Adrenal gland (tissue), 12 donors: ENCODE measurements around the gene GOLGA8Q. TPM values are rescaled to one million over a fixed set of nuclear protein-coding genes. Genes with fewer than 3 reads are reported as not detected.
A peak's percentile ranks its signal among the peaks of the same experiment; 100 is the strongest.
"Not testable (repeated sequence)": the region's sequence is repeated elsewhere in the genome, so short reads cannot be mapped to it uniquely, and the experiment has no call there.

Experiments used
- DNase-seq, 7 donors: peaks; one replicate each; pipeline ENCODE4 v3.0.0-alpha.2; 2019 to 2020
- H3K27ac ChIP-seq, 5 donors: fragments of 200-600 bp; sonication (generic) in 4 of 5; 1 replicate in 3 of 5; 2 replicates in 2 of 5; pipeline versions ENCODE4 v1.5.1 to v1.8.0; 2016 to 2020; ENCODE audit warnings: mild to moderate bottlenecking in 1 of 5
- H3K27me3 ChIP-seq: fragments of 200-600 bp; 2 replicates; pipeline ENCODE4 v1.8.0; 2021
- H3K36me3 ChIP-seq, 2 donors: fragments of 200-600 bp; replicated peaks in 1 of 2; 1 replicate in 1 of 2; 2 replicates in 1 of 2; pipeline versions ENCODE4 v1.5.1 to v1.8.0; 2018 to 2022
- H3K4me1 ChIP-seq, 2 donors: fragments of 200-600 bp; replicated peaks in 1 of 2; 1 replicate in 1 of 2; 2 replicates in 1 of 2; pipeline versions ENCODE4 v1.5.1 to v1.8.0; 2018 to 2021
- H3K4me3 ChIP-seq, 4 donors: fragments of 200-600 bp; sonication (generic) in 3 of 4; one replicate each; pipeline ENCODE4 v1.5.1; 2016 to 2018
- H3K9me3 ChIP-seq, 3 donors: fragments of 200-600 bp; sonication (generic) in 1 of 3; replicated peaks in 1 of 3; 1 replicate in 2 of 3; 2 replicates in 1 of 3; pipeline versions ENCODE4 v1.5.1 to v1.8.0; 2016 to 2021
- CTCF ChIP-seq, 6 experiments: fragments of 450-650 bp in 4 of 6; fragments of 200-600 bp in 2 of 6; sonication (generic) in 1 of 6; IDR thresholded peaks; 1 replicate in 5 of 6; 2 replicates in 1 of 6; pipeline versions ENCODE4 v1.5.1 to v1.8.0; 2016 to 2021; ENCODE audit warnings: antibody characterized with exemption in 6 of 6, mild to moderate bottlenecking in 2 of 6, moderate library complexity in 1 of 6
- WGBS, 4 donors: extraction: QIAGEN DNeasy Blood & Tissue Kit in 2 of 4; methylation state at CpG; one replicate each; pipeline versions ENCODE4 v1.1.5 to v1.1.7; 2013 to 2017; 5-methylcytosine and 5-hydroxymethylcytosine counted together
- intact Hi-C, 2 donors: fragments of 100-400 bp; cut with DNase I; formaldehyde crosslinking; loops; one replicate each; pipeline versions ENCODE4 v1.14.1 to v1.15.0; 2022 to 2023
- polyA plus RNA-seq, 3 donors: library from polyadenylated mRNA; stranded (reverse); fragments of 200-250 nt in 2 of 3; fragments of 350-450 nt in 1 of 3; fragmentation: Illumina TruSeq in 1 of 3; extraction: RNeasy Lipid Tissue Mini Kit (QIAGEN cat#74804) in 1 of 3; gene quantifications; one replicate each; pipeline ENCODE4 v1.2.3, GENCODE V29; 2013 to 2014
- small RNA-seq, 2 donors: library from RNA; depleted of rRNA; stranded (forward); fragments of <200 nt; gene quantifications; one replicate each; pipeline ENCODE3, GENCODE V24; 2016
- total RNA-seq, 9 donors: library from RNA; depleted of rRNA in 4 of 9; stranded (reverse); fragments of >200 nt in 4 of 9; fragments of 120-200 nt in 1 of 9; fragmentation: NEBNext Ultra II Directional in 1 of 9; extraction: Animal tissue kit (Norgen Biotek cat#: 25700) in 1 of 9; gene quantifications; one replicate each; pipeline versions ENCODE4 v1.1.0 to v1.2.4, GENCODE V29; 2013 to 2023
- donor health status: healthy with polysubstance abuse.
- donor health status: Bipolar disorder and iron deficiency.
- donor health status: DM: yes; HTN: yes; CAD: no.
- donor health status: DM: no; HTN: no; CAD: no.
- donor health status: DM: no; HTN: no; CAD: no.
- donor health status: DM: yes; HTN: yes; CAD: no.

GOLGA8Q gene
- total and polyA plus RNA-seq, 12 donors = 0.13 to 2.9 (median 1.5) TPM; not detected in 2

- 0 to 7% methylated on average over 1 to 3 of the region's 6 CpGs; no CpG with 5 or more reads in 2 of the 4 donors for WGBS, 4 donors
- H3K4me3 ChIP-seq, intact Hi-C loops, H3K27ac ChIP-seq, H3K27me3 ChIP-seq, H3K9me3 ChIP-seq, H3K4me1 ChIP-seq, H3K36me3 ChIP-seq: not testable (repeated sequence)
- peak in 1 of 7 donors; percentile 18 for DNase-seq
- TF ChIP-seq CTCF (IDR thresholded peaks at IDR 0.05) = peak in 4 of 6 experiments; percentile 13 to 49 (median 22)
Observed at GRCh38 chr15:30566949-30567348, 15.1 kb downstream of the GOLGA8Q start.

GRCh38 chr15:30573012-30573491, 21.2 kb downstream of the GOLGA8Q start:
- H3K4me3 ChIP-seq, intact Hi-C loops, H3K36me3 ChIP-seq, H3K4me1 ChIP-seq, H3K9me3 ChIP-seq, H3K27me3 ChIP-seq, H3K27ac ChIP-seq, DNase-seq: not testable (repeated sequence)
- WGBS, 4 donors = no CpG with 5 or more reads among the region's 38 CpGs

- H3K4me3 ChIP-seq, H3K27me3 ChIP-seq, H3K36me3 ChIP-seq, H3K9me3 ChIP-seq, H3K4me1 ChIP-seq, H3K27ac ChIP-seq, DNase-seq, intact Hi-C loops: not testable (repeated sequence)
- no CpG with 5 or more reads among the region's 6 CpGs for WGBS, 4 donors
Observed at GRCh38 chr15:30579394-30579970, 27.6 kb downstream of the GOLGA8Q start.

- intact Hi-C loops, H3K36me3 ChIP-seq, H3K27me3 ChIP-seq, H3K4me3 ChIP-seq, DNase-seq, H3K9me3 ChIP-seq, H3K27ac ChIP-seq, H3K4me1 ChIP-seq: not testable (repeated sequence)
- no CpG with 5 or more reads among the region's 4 CpGs for WGBS, 4 donors
Observed at GRCh38 chr15:30580716-30581115, 28.9 kb downstream of the GOLGA8Q start.

GRCh38 chr15:30598953-30599352, 47.1 kb downstream of the GOLGA8Q start:
- WGBS, 4 donors = 11 to 13% (median 12%) methylated on average over 2 of the region's 2 CpGs
- H3K27me3 ChIP-seq, intact Hi-C loops, H3K27ac ChIP-seq, H3K36me3 ChIP-seq, DNase-seq, H3K4me3 ChIP-seq, H3K9me3 ChIP-seq, H3K4me1 ChIP-seq: not testable (repeated sequence)
- TF ChIP-seq CTCF (IDR thresholded peaks at IDR 0.05) = peak in 3 of 6 experiments; percentile 36 to 46 (median 39)

- H3K4me1 ChIP-seq, DNase-seq, intact Hi-C loops, H3K4me3 ChIP-seq, H3K27ac ChIP-seq, H3K27me3 ChIP-seq, H3K36me3 ChIP-seq, H3K9me3 ChIP-seq: not testable (repeated sequence)
- WGBS, 4 donors = 86 to 97% (median 90%) methylated on average over 3 to 8 of the region's 8 CpGs
Observed at GRCh38 chr15:30603796-30604195, 51.9 kb downstream of the GOLGA8Q start, which contains the start of gene GOLGA8H. TSS of gene GOLGA8H (plus strand) at chr15:30604028. CDS start at chr15:30604126, 98 bp downstream.

Small RNA genes within 50 kb of the gene (small RNA-seq; reads per million reads assigned to genes)
- gene RF00096 = 0 reads per million in 2 donors
- 0 reads per million in 2 donors for gene RN7SL796P

Other genes starting within 250 kb of the GOLGA8Q start
- gene CHRFAM7A, start 158.5 kb upstream of the GOLGA8Q start, total RNA-seq = 1 to 10 TPM in 7 of 9 donors, under 1 TPM in 1, not detected in 1; 0.91 to 4.9 (median 2.6) TPM
- gene CHRFAM7A, start 158.5 kb upstream of the GOLGA8Q start, polyA plus RNA-seq = 1 to 10 TPM in 2 of 3 donors, under 1 TPM in 1; 0.64 to 1.8 (median 1.3) TPM
- 1 to 10 TPM in 7 of 9 donors, under 1 TPM in 2; 0.24 to 5.5 (median 2.9) TPM for gene GOLGA8R, start 137.8 kb upstream of the GOLGA8Q start, total RNA-seq
- 1 to 10 TPM in 2 of 3 donors, under 1 TPM in 1; 0.64 to 4.7 (median 1.1) TPM for gene GOLGA8R, start 137.8 kb upstream of the GOLGA8Q start, polyA plus RNA-seq
- gene GOLGA8H, start 52.0 kb downstream of the GOLGA8Q start, total RNA-seq = 1 to 10 TPM in 1 of 9 donors, under 1 TPM in 4, not detected in 4; 0.28 to 1.1 (median 0.57) TPM
- gene GOLGA8H, start 52.0 kb downstream of the GOLGA8Q start, polyA plus RNA-seq = 1 to 10 TPM in 1 of 3 donors, under 1 TPM in 2; 0.07 to 1.8 (median 0.29) TPM